ENCODE data around the gene SNRK.
A peak's percentile ranks its signal among the peaks of the same experiment; 100 is the strongest.

The SNRK gene

GRCh38 chr3:43362183-43362582, 75.8 kb downstream of the SNRK start:
- H3K4me3 ChIP-seq (ENCODE audit: low read length): no peak overlapping the region
- TF ChIP-seq CTCF (conservative IDR thresholded peaks at IDR 0.05; ENCODE audit: low read length): no peak

GRCh38 chr3:43362961-43363360, 76.6 kb downstream of the SNRK start:
- no peak for DNase-seq (ENCODE audit: low read depth)
- no peak for TF ChIP-seq CTCF (conservative IDR thresholded peaks at IDR 0.05; ENCODE audit: low read length)
- H3K4me3 ChIP-seq (ENCODE audit: low read length): no peak overlapping the region

More at GRCh38 chr3:43362183-43362582, 75.8 kb downstream of the SNRK start:
- no peak for DNase-seq (ENCODE audit: low read depth)

GRCh38 chr3:43363621-43364266, 77.4 kb downstream of the SNRK start:
- TF ChIP-seq CTCF (conservative IDR thresholded peaks at IDR 0.05; ENCODE audit: low read length): no peak
- DNase-seq (ENCODE audit: low read depth): peak; percentile 79
- no peak overlapping the region for H3K4me3 ChIP-seq (ENCODE audit: low read length)

- TF ChIP-seq CTCF (conservative IDR thresholded peaks at IDR 0.05; ENCODE audit: low read length): no peak
- DNase-seq (ENCODE audit: low read depth): no peak
- H3K4me3 ChIP-seq (ENCODE audit: low read length): no peak overlapping the region
Observed at GRCh38 chr3:43364494-43364893, 78.2 kb downstream of the SNRK start.

DNA sequence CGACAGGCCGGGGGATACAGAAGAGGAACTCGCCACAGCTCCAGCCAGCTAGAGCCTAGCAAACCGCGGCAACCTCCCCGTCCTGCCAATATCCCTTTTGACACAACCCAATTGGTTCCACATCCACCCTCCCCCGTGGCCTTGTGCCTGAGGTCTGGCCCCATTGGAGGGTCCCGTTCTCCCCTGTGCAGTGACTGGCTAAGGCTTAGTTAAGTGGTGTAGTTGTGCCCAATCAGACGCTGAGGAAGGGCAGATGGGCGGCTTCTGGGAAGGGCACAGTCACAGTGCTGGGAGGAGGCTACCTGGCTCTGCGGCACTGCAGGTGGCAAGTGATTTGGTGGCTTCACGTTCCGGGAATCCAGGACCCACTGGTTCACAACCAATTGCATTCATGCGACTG, 78.6 kb downstream of the SNRK start:
- DNase-seq (ENCODE audit: low read depth): no peak
- no peak overlapping the region for H3K4me3 ChIP-seq (ENCODE audit: low read length)
- TF ChIP-seq CTCF (conservative IDR thresholded peaks at IDR 0.05; ENCODE audit: low read length): no peak

GRCh38 chr3:43365601-43366305, 79.4 kb downstream of the SNRK start:
- H3K4me3 ChIP-seq (ENCODE audit: low read length): no peak overlapping the region
- no peak for DNase-seq (ENCODE audit: low read depth)
- TF ChIP-seq CTCF (conservative IDR thresholded peaks at IDR 0.05; ENCODE audit: low read length): no peak

GRCh38 chr3:43366481-43366880, 80.1 kb downstream of the SNRK start:
- no peak overlapping the region for H3K4me3 ChIP-seq (ENCODE audit: low read length)
- DNase-seq (ENCODE audit: low read depth): peak; percentile 43
- no peak for TF ChIP-seq CTCF (conservative IDR thresholded peaks at IDR 0.05; ENCODE audit: low read length)

All from AG10803 (cell line).